A549 (cell line): ENCODE measurements around the gene PIANP.

Experiments used
- CHD2 ChIP-seq: fragments of 150-350 bp; IDR thresholded peaks from 2 replicates; pipeline ENCODE4 v1.6.1; 2014; ENCODE audit warnings: low read length; ENCODE audit not compliant: partially characterized antibody
- HDAC2 ChIP-seq: fragments of 200-600 bp; sonication (generic); IDR thresholded peaks from 2 replicates; pipeline ENCODE4 v1.6.1; 2016
- PHF8 ChIP-seq: fragments of 200-600 bp; sonication (generic); IDR thresholded peaks from 2 replicates; pipeline ENCODE4 v1.6.1; 2016; ENCODE audit warnings: low read depth, mild to moderate bottlenecking, antibody characterized with exemption, moderate library complexity, borderline replicate concordance
- RFX5 ChIP-seq: fragments of 450-650 bp; IDR thresholded peaks from 2 replicates; pipeline ENCODE4 v1.7.1; 2014; ENCODE audit warnings: antibody characterized with exemption, mild to moderate bottlenecking, moderate library complexity
- SMC3 ChIP-seq: fragments of >200 bp; sonication (Bioruptor Twin); formaldehyde crosslinking; IDR thresholded peaks from 3 replicates; pipeline ENCODE4 v1.6.1; 2018; ENCODE audit warnings: inconsistent platforms
- ZFP36 ChIP-seq: fragments of 450-650 bp; IDR thresholded peaks from 2 replicates; pipeline ENCODE4 v1.6.1; 2014; ENCODE audit warnings: borderline replicate concordance; ENCODE audit not compliant: partially characterized antibody
- TF ChIP-seq, protein P1 (sequence below): fragments of >200 bp; sonication (Bioruptor Twin); formaldehyde crosslinking; IDR thresholded peaks from 3 replicates; pipeline ENCODE4 v1.5.1; 2016
- TF ChIP-seq, protein P2 (sequence below): fragments of 200-600 bp; sonication (generic); IDR thresholded peaks from 2 replicates; pipeline ENCODE4 v1.6.1; 2016; ENCODE audit warnings: antibody characterized with exemption, mild to moderate bottlenecking, moderate library complexity
- TF ChIP-seq, protein P3 (sequence below): fragments of >200 bp; sonication (Bioruptor Twin); formaldehyde crosslinking; IDR thresholded peaks from 3 replicates; pipeline ENCODE4 v1.6.1; 2016

DNA sequence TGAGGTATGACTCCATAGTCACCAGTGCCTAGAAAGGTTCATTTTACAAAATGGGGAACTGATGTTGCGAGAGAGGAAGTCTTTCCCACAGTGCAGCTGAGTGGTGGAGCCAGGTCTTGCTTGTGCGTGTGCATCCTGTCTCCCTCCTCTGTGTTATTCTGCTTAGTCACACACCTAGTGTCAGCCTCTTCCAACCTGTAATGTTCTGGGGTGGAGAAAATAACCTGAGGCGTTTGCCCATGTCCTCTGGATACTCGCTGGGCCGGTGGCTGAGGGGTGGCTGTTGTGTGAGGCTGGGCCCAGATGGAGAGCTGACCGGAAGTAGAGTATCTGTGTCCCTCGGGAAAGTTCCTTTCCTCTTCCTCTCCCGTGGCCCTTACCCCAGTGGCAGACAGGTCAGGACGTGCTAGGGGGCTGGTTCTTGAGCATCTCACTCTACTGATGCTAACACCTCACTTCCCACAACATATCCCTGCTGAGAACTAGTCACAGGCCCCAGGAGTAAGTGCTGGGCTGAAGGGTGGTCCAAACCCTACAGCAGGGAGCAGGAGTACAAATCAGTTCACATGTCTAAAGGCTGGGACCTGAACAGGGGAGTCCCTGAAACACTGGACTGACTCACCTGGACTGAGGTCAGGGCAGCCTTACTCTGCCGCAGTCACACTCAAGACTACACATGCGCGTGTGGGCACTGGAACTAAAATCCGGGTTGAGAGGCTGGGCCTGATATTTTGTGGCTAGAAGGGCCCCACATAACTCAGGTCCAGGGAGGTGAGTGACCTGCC lies 45.3 kb upstream of the PIANP start:
- TF ChIP-seq RFX5: no peak
- no peak for TF ChIP-seq ZFP36
- no peak for TF ChIP-seq SMC3
- TF ChIP-seq, protein P1, sequence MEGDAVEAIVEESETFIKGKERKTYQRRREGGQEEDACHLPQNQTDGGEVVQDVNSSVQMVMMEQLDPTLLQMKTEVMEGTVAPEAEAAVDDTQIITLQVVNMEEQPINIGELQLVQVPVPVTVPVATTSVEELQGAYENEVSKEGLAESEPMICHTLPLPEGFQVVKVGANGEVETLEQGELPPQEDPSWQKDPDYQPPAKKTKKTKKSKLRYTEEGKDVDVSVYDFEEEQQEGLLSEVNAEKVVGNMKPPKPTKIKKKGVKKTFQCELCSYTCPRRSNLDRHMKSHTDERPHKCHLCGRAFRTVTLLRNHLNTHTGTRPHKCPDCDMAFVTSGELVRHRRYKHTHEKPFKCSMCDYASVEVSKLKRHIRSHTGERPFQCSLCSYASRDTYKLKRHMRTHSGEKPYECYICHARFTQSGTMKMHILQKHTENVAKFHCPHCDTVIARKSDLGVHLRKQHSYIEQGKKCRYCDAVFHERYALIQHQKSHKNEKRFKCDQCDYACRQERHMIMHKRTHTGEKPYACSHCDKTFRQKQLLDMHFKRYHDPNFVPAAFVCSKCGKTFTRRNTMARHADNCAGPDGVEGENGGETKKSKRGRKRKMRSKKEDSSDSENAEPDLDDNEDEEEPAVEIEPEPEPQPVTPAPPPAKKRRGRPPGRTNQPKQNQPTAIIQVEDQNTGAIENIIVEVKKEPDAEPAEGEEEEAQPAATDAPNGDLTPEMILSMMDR: no peak
- TF ChIP-seq HDAC2: no peak
- TF ChIP-seq, protein P2, sequence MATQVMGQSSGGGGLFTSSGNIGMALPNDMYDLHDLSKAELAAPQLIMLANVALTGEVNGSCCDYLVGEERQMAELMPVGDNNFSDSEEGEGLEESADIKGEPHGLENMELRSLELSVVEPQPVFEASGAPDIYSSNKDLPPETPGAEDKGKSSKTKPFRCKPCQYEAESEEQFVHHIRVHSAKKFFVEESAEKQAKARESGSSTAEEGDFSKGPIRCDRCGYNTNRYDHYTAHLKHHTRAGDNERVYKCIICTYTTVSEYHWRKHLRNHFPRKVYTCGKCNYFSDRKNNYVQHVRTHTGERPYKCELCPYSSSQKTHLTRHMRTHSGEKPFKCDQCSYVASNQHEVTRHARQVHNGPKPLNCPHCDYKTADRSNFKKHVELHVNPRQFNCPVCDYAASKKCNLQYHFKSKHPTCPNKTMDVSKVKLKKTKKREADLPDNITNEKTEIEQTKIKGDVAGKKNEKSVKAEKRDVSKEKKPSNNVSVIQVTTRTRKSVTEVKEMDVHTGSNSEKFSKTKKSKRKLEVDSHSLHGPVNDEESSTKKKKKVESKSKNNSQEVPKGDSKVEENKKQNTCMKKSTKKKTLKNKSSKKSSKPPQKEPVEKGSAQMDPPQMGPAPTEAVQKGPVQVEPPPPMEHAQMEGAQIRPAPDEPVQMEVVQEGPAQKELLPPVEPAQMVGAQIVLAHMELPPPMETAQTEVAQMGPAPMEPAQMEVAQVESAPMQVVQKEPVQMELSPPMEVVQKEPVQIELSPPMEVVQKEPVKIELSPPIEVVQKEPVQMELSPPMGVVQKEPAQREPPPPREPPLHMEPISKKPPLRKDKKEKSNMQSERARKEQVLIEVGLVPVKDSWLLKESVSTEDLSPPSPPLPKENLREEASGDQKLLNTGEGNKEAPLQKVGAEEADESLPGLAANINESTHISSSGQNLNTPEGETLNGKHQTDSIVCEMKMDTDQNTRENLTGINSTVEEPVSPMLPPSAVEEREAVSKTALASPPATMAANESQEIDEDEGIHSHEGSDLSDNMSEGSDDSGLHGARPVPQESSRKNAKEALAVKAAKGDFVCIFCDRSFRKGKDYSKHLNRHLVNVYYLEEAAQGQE: no peak
- TF ChIP-seq PHF8: no peak
- no peak for TF ChIP-seq CHD2
- TF ChIP-seq, protein P3, sequence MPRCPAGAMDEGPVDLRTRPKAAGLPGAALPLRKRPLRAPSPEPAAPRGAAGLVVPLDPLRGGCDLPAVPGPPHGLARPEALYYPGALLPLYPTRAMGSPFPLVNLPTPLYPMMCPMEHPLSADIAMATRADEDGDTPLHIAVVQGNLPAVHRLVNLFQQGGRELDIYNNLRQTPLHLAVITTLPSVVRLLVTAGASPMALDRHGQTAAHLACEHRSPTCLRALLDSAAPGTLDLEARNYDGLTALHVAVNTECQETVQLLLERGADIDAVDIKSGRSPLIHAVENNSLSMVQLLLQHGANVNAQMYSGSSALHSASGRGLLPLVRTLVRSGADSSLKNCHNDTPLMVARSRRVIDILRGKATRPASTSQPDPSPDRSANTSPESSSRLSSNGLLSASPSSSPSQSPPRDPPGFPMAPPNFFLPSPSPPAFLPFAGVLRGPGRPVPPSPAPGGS: no peak
